ENCODE data around the gene ERAS. TPM values are rescaled to one million over a fixed set of nuclear protein-coding genes. Genes with fewer than 3 reads are reported as not detected.

Gene ERAS
- polyA plus RNA-seq, 3 donors = 0.13 TPM; not detected in 2

GRCh38 chrX:48806081-48806480 is 20.2 kb upstream of the ERAS start:
- Histone ChIP-seq H3K9me3 (replicated peaks in 1 of 2; ENCODE audit: control insufficient read depth in 1 of 2, insufficient read depth in 1 of 2, low read length in 2 of 2) (no peaks in the 10 kb centered on the region), H3K4me1 (ENCODE audit: control insufficient read depth in 1 of 2, insufficient read depth in 2 of 2, low read length in 2 of 2) (peaks cover 7 to 9% of the 10 kb centered on the region in 2 donors), H3K27me3 (ENCODE audit: control insufficient read depth in 2 of 2, insufficient read depth in 2 of 2, low read length in 2 of 2) (no peaks in the 10 kb centered on the region), H3K79me2 (ENCODE audit: insufficient read depth, low read length) (no peaks in the 10 kb centered on the region), H4K20me1 (ENCODE audit: insufficient read depth, low read length) (no peaks in the 10 kb centered on the region), H3K4me3 (replicated peaks in 1 of 3; ENCODE audit: low read depth in 2 of 3, low read length in 3 of 3) (no peak overlapping the region), H2AFZ (ENCODE audit: insufficient read depth, low read depth, low read length, poor library complexity, severe bottlenecking) (no peak overlapping the region), H3K9ac (ENCODE audit: insufficient read depth, low read length, poor library complexity, severe bottlenecking) (no peak overlapping the region), H3K36me3 (replicated peaks in 1 of 2; ENCODE audit: control insufficient read depth in 1 of 2, insufficient read depth in 2 of 2, low read length in 2 of 2) (peaks cover under 1 to 34% of the 10 kb centered on the region in 2 donors), H3K27ac (ENCODE audit: low read depth in 1 of 2, low read length in 2 of 2) (no peak overlapping the region), H3K4me2 (replicated peaks; ENCODE audit: extremely low read depth, low read length, poor library complexity, severe bottlenecking) (no peak overlapping the region)
- H3K36me3 Mint-ChIP-seq = peaks cover 24 to 33% of the 10 kb centered on the region in 2 donors
- intact Hi-C loops (cut with micrococcal nuclease) = loop anchor here (10.0 kb wide), 4 partner anchors 101 to 321 kb away; partner anchors contain the start of genes RBM3 (in 1 of the 2) and SUV39H1 (in 1 of the 2)
- no peak for DNase-seq
- peaks cover 0 to 6% (median 0%) of the 10 kb centered on the region in 3 donors for H3K27me3 Mint-ChIP-seq (ENCODE audit: low read depth in 3 of 3)
- no peak overlapping the region for H3K4me3 Mint-ChIP-seq
- WGBS (ENCODE audit: insufficient coverage) = no CpG with 5 or more reads among the region's 4 CpGs
- H3K27ac Mint-ChIP-seq = peak overlapping the region in 2 of 7 donors; percentile 41 to 72
- peaks cover 6% of the 10 kb centered on the region for H3K4me1 Mint-ChIP-seq
- H3K9me3 Mint-ChIP-seq = peaks cover 0 to 7% (median 3%) of the 10 kb centered on the region in 7 donors
- no peak for TF ChIP-seq CTCF (IDR thresholded peaks at IDR 0.05)

- H3K27me3 ChIP-seq (ENCODE audit: control insufficient read depth in 2 of 2, insufficient read depth in 2 of 2, low read length in 2 of 2) = no peaks in the 10 kb centered on the region
- Mint-ChIP-seq H3K9me3 (peaks cover 0 to 3% (median 0%) of the 10 kb centered on the region in 7 donors), H3K36me3 (peaks cover 39 to 43% of the 10 kb centered on the region in 2 donors), H3K27me3 (ENCODE audit: low read depth in 3 of 3) (no peaks in the 10 kb centered on the region), H3K27ac (peak overlapping the region in 1 of 7 donors; percentile 43), H3K4me1 (peaks cover 2% of the 10 kb centered on the region), H3K4me3 (no peak overlapping the region)
- H3K79me2 ChIP-seq (ENCODE audit: insufficient read depth, low read length) = no peaks in the 10 kb centered on the region
- no peak overlapping the region for H2AFZ ChIP-seq (ENCODE audit: insufficient read depth, low read depth, low read length, poor library complexity, severe bottlenecking)
- TF ChIP-seq CTCF (IDR thresholded peaks at IDR 0.05) = no peak
- no peak overlapping the region for H3K9ac ChIP-seq (ENCODE audit: insufficient read depth, low read length, poor library complexity, severe bottlenecking)
- H3K4me2 ChIP-seq (replicated peaks; ENCODE audit: extremely low read depth, low read length, poor library complexity, severe bottlenecking) = no peak overlapping the region
- DNase-seq = peak in 2 of 3 donors; percentile 5 to 16
- no peaks in the 10 kb centered on the region for H4K20me1 ChIP-seq (ENCODE audit: insufficient read depth, low read length)
- no peak overlapping the region for H3K27ac ChIP-seq (ENCODE audit: low read depth in 1 of 2, low read length in 2 of 2)
- intact Hi-C loops (cut with micrococcal nuclease) = no loop called here
- H3K4me1 ChIP-seq (ENCODE audit: control insufficient read depth in 1 of 2, insufficient read depth in 2 of 2, low read length in 2 of 2) = no peaks in the 10 kb centered on the region
- no peak overlapping the region for H3K4me3 ChIP-seq (replicated peaks in 1 of 3; ENCODE audit: low read depth in 2 of 3, low read length in 3 of 3)
- H3K36me3 ChIP-seq (replicated peaks in 1 of 2; ENCODE audit: control insufficient read depth in 1 of 2, insufficient read depth in 2 of 2, low read length in 2 of 2) = peaks cover 22 to 45% of the 10 kb centered on the region in 2 donors
- 50% methylated on average over 1 of the region's 8 CpGs for WGBS (ENCODE audit: insufficient coverage)
- no peaks in the 10 kb centered on the region for H3K9me3 ChIP-seq (replicated peaks in 1 of 2; ENCODE audit: control insufficient read depth in 1 of 2, insufficient read depth in 1 of 2, low read length in 2 of 2)
Measured at GRCh38 chrX:48813644-48814043, 12.7 kb upstream of the ERAS start.
